SK-N-SH (cell line): ENCODE measurements around the gene AMIGO1.

Source experiments
- CTCF ChIP-seq: fragments of 200-600 bp; sonication (generic); IDR thresholded peaks from 2 replicates; pipeline ENCODE4 v1.6.1; 2017; ENCODE audit warnings: antibody characterized with exemption, mild to moderate bottlenecking, moderate library complexity
- ELF1 ChIP-seq: IDR thresholded peaks from 2 replicates; pipeline ENCODE4 v1.4.0; 2012
- EP300 ChIP-seq, 2 experiments: IDR thresholded peaks; 2 replicates each; pipeline versions ENCODE4 v1.4.0 to v1.6.1; 2012; ENCODE audit warnings: borderline replicate concordance in 1 of 2, low read depth in 1 of 2, low read length in 1 of 2
- FOSL2 ChIP-seq: IDR thresholded peaks from 2 replicates; pipeline ENCODE4 v1.4.0; 2012; ENCODE audit warnings: low read depth, mild to moderate bottlenecking, moderate library complexity, borderline replicate concordance
- GABPA ChIP-seq: IDR thresholded peaks from 2 replicates; pipeline ENCODE4 v1.4.0; 2012; ENCODE audit warnings: low read depth, mild to moderate bottlenecking
- NFIC ChIP-seq: IDR thresholded peaks from 2 replicates; pipeline ENCODE4 v1.4.0; 2012; ENCODE audit warnings: borderline replicate concordance
- POLR2AphosphoS5 ChIP-seq: IDR thresholded peaks from 2 replicates; pipeline ENCODE4 v1.6.1; 2012; ENCODE audit warnings: low read depth, low read length
- RCOR1 ChIP-seq: fragments of 150-350 bp; IDR thresholded peaks from 2 replicates; pipeline ENCODE4 v1.6.1; 2017; ENCODE audit warnings: antibody characterized with exemption, low read length
- TCF12 ChIP-seq: IDR thresholded peaks from 2 replicates; pipeline ENCODE4 v1.4.0; 2012
- TF ChIP-seq, protein P1 (sequence below): IDR thresholded peaks from 2 replicates; pipeline ENCODE4 v1.4.0; 2012; ENCODE audit warnings: low read depth

DNA sequence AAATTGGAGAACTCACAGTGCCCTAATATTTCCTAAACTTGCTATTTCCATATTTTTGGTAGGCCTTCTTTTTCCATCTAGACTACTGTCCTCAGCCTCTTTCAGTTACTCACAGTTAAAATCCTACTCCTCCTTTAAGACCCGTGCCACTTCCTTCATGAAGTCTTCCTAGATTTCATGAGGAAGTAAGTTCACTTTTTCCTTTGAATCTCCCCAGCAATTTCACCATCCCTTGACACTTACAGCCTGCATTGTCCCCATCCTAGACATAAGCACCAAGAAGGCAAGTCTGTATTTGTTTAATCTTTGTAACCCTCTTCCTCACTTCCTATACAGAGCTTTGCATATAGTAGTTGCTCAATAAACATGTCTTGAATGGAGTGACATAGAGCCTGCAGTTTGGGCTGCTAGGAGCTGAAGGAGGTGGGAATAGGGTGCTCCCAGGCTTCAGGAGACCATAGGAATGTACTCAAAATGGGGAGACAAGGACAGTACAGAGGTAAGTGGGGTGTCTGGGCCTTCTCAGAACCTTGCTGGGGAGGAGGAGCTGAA, 24.9 kb upstream of the AMIGO1 start:
- TF ChIP-seq EP300 (IDR thresholded peaks at IDR 0.05; ENCODE audit: borderline replicate concordance in 1 of 2, low read depth in 1 of 2, low read length in 1 of 2) (no peak), NFIC (no peak), CTCF (no peak), RCOR1 (no peak), GABPA (no peak), POLR2AphosphoS5 (no peak), ELF1 (no peak), FOSL2 (no peak), TCF12 (no peak)
- TF ChIP-seq, protein P1, sequence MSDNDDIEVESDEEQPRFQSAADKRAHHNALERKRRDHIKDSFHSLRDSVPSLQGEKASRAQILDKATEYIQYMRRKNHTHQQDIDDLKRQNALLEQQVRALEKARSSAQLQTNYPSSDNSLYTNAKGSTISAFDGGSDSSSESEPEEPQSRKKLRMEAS = no peak
